Pancreas (tissue), 10 donors: ENCODE measurements around the gene UGT1A8. TPM values are rescaled to one million over a fixed set of nuclear protein-coding genes. Genes with fewer than 3 reads are reported as not detected.

Source experiments
- ATAC-seq, 4 donors: fragments of 200-7000 bp; cut with Tn5 transposase; one replicate each; pipeline versions ENCODE4 v1.8.0 to v1.9.1; 2020; ENCODE audit warnings: mild to moderate bottlenecking in 4 of 4, moderate library complexity in 4 of 4
- DNase-seq, 6 donors: peaks; one replicate each; pipeline ENCODE4 v3.0.0-alpha.2; 2020
- FAIRE-seq: peaks from 2 replicates; lab custom pipeline; 2012; peaks lifted over from hg19 to GRCh38; lab: Jason Lieb, UNC
- H3K27ac ChIP-seq, 4 donors: fragments of 200-600 bp; sonication (generic); 1 replicate in 3 of 4; 2 replicates in 1 of 4; pipeline versions ENCODE4 v1.5.0 to v1.8.0; 2020
- H3K27me3 ChIP-seq, 4 donors: fragments of 200-600 bp; one replicate each; pipeline ENCODE4 v1.8.0; 2021
- H3K36me3 ChIP-seq, 3 donors: fragments of 200-600 bp; sonication (generic) in 1 of 3; one replicate each; pipeline versions ENCODE4 v1.5.0 to v1.8.0; 2020 to 2021
- H3K4me1 ChIP-seq, 3 donors: fragments of 200-600 bp; one replicate each; pipeline ENCODE4 v1.8.0; 2021
- H3K4me3 ChIP-seq, 4 donors: fragments of 200-600 bp; sonication (generic) in 2 of 4; one replicate each; pipeline versions ENCODE4 v1.5.0 to v1.8.0; 2020 to 2021
- H3K9me3 ChIP-seq, 4 donors: fragments of 200-600 bp; one replicate each; pipeline ENCODE4 v1.8.0; 2021
- WGBS, 2 donors: extraction: QIAGEN DNeasy Blood & Tissue Kit; methylation state at CpG; one replicate each; pipeline ENCODE4 v1.1.7; 2013; 5-methylcytosine and 5-hydroxymethylcytosine counted together
- intact Hi-C, 3 donors: fragments of 100-400 bp; cut with DNase I; formaldehyde crosslinking; loops; one replicate each; pipeline versions ENCODE4 v1.11.1 to v1.14.2; 2022
- polyA plus RNA-seq, 2 donors: library from polyadenylated mRNA; stranded (reverse); fragments of 200-250 nt; gene quantifications; one replicate each; pipeline ENCODE4 v1.2.3, GENCODE V29; 2013
- total RNA-seq, 6 donors: library from RNA; stranded (reverse); fragmentation: NEBNext Ultra II Directional in 4 of 6; extraction: Animal tissue kit (Norgen Biotek cat#: 25700) in 4 of 6; gene quantifications; one replicate each; pipeline versions ENCODE4 v1.2.1 to v1.2.4, GENCODE V29; 2021 to 2023
- TF ChIP-seq, protein P1 (sequence below), 4 donors: fragments of 200-600 bp; sonication (generic) in 3 of 4; IDR thresholded peaks; one replicate each; pipeline versions ENCODE4 v1.5.0 to v1.8.0; 2021; ENCODE audit warnings: antibody characterized with exemption in 4 of 4
- donor health status: healthy with polysubstance abuse.
- donor health status: DM: no; HTN: no; CAD: no; lungs with moderate emphysema.
- donor health status: DM: no; HTN: no; CAD: no.
- donor health status: control.
- donor health status: control.
- donor health status: Bipolar disorder and iron deficiency.
- donor health status: DM: yes; HTN: yes; CAD: no.
- donor health status: DM: no; HTN: no; CAD: no.
- donor health status: DM: no; HTN: no; CAD: no.
- donor health status: DM: yes; HTN: yes; CAD: no.

The UGT1A8 gene
- total and polyA plus RNA-seq, 8 donors: 0.12 TPM; not detected in 7

DNA sequence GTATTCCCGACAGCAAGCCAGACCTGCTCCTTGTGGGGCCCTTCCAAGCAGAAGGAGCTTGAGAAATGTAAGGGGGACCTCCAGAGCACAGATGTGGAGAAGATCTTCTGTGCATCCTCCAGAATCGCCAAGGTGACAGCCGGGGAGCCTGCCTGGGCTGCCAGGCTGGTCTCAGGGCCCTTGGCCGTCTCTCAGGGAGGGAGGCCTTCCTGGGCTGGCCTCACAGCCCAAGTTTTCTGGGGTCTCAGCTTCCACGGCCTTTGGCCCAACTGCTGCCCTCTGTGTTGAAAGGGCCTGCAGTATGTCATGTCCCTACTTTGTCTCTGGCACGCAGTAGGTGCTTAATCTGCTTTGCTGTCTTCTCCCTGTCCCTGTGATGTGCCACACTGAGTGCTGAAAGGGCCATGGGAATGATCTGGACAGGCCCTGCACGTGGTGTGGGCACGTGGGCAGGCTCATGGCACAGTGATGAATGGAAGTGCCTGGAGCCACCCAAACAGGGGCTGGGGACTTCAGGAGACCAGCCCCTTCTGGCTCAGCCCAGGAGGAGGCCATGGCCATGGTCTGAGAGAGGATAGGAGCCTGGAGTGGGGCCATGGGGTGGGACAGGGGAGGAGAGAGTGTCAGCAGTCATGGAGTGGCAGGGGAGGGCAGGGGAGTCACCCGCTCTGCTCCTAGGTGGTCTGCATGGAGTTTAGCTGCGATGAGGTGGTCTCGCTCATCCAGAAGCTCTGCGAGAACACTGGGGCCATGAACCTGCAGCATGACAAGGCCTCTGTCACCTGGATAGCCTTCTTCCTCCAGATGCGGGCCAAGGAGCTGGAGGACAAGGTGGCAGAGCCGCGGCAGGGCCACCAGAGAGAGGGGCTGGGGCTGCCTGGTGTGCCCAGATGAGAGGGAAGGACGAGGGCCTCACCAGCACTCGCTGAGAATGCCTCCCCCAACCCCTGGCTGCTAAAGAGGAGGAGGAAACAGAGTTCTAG is 201.5 kb downstream of the UGT1A8 start:
- no peaks in the 10 kb centered on the region for H3K4me1 ChIP-seq
- H3K27ac ChIP-seq: no peak overlapping the region
- intact Hi-C loops: no loop called here
- H3K27me3 ChIP-seq: no peaks in the 10 kb centered on the region
- peak in 3 of 6 donors; percentile 4 to 29 (median 28) for DNase-seq
- TF ChIP-seq, protein P1, sequence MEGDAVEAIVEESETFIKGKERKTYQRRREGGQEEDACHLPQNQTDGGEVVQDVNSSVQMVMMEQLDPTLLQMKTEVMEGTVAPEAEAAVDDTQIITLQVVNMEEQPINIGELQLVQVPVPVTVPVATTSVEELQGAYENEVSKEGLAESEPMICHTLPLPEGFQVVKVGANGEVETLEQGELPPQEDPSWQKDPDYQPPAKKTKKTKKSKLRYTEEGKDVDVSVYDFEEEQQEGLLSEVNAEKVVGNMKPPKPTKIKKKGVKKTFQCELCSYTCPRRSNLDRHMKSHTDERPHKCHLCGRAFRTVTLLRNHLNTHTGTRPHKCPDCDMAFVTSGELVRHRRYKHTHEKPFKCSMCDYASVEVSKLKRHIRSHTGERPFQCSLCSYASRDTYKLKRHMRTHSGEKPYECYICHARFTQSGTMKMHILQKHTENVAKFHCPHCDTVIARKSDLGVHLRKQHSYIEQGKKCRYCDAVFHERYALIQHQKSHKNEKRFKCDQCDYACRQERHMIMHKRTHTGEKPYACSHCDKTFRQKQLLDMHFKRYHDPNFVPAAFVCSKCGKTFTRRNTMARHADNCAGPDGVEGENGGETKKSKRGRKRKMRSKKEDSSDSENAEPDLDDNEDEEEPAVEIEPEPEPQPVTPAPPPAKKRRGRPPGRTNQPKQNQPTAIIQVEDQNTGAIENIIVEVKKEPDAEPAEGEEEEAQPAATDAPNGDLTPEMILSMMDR (IDR thresholded peaks at IDR 0.05): no peak
- 69% methylated on average over 17 of the region's 17 CpGs for WGBS, 2 donors
- no peak for FAIRE-seq
- H3K4me3 ChIP-seq: no peak overlapping the region
- no peaks in the 10 kb centered on the region for H3K9me3 ChIP-seq
- ATAC-seq: no peak
- H3K36me3 ChIP-seq: no peaks in the 10 kb centered on the region

DNA sequence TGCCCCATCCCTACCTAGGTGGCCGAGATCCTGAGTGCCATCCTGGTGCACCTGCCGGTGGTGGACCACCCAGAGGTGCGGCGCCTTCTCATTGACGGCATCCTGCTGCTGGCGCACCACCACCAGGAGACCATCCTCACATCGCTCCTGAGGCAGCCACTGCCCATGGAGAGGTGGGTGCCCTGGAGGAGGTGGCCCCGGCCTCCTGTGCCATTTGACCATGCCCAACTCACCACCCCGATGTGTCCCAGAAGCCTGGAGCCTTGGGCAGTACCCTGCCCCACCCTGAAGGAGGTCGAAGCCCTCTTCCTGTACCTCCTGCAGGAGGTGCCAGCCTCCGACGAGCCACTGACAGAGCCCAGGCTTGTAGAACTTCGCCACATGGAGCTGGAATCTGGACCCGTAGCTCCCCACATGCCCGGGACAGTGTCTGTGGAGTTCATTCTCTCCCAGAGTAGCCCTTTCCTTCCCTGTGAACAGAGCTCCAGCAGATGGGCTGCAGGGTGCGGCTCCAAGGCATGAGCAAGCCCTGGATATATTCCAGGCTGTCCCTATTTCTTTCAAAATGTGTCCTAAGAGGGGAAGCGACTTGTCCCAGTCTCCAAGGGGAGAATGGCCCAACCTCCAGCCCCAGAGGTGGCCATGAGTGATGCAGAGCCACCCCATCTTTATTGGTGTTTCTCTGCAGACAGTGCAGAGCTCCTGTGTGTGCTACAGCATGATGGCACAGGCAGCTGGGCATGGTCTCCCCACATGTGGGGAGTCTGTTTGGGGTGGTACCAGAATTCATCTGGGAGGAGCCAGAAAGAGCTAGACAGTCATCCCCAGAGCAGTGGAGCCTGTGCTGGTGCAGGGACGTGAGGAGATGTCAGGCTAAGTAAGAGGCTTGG is 202.7 kb downstream of the UGT1A8 start:
- 68 to 82% methylated on average over 18 of the region's 18 CpGs for WGBS, 2 donors
- peak in 2 of 6 donors; percentile 5 to 39 for DNase-seq
- intact Hi-C loops: no loop called here
- no peak for ATAC-seq
- Histone ChIP-seq H3K9me3 (no peaks in the 10 kb centered on the region), H3K4me3 (no peak overlapping the region), H3K27me3 (no peaks in the 10 kb centered on the region), H3K27ac (no peak overlapping the region), H3K4me1 (no peaks in the 10 kb centered on the region), H3K36me3 (no peaks in the 10 kb centered on the region)
- TF ChIP-seq, protein P1 (IDR thresholded peaks at IDR 0.05): no peak
- FAIRE-seq: no peak

DNA sequence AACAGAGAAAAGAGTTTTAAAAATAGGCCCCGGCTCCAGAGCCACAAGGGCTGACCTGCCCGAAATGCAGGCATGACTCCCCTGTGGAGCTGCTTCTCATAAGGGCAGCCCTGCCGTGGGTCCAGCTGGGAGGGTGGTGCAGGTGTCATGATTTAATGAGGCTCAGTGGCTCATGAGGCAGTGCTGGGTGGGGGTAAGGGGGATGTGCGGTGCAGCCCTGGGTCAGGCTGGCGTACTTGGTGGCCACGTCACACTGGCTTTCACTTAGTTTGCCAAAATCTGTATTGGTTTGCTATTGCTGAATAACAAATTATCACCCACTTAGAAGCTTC is 203.3 kb downstream of the UGT1A8 start:
- Histone ChIP-seq H3K36me3 (no peaks in the 10 kb centered on the region), H3K4me1 (no peaks in the 10 kb centered on the region), H3K27ac (no peak overlapping the region), H3K4me3 (no peak overlapping the region), H3K9me3 (no peaks in the 10 kb centered on the region), H3K27me3 (no peaks in the 10 kb centered on the region)
- peak in 2 of 6 donors; percentile 7 to 16 for DNase-seq
- FAIRE-seq: no peak
- TF ChIP-seq, protein P1 (IDR thresholded peaks at IDR 0.05): no peak
- no peak for ATAC-seq
- WGBS, 2 donors: 76 to 90% methylated on average over 6 of the region's 6 CpGs
- intact Hi-C loops: no loop called here

DNA sequence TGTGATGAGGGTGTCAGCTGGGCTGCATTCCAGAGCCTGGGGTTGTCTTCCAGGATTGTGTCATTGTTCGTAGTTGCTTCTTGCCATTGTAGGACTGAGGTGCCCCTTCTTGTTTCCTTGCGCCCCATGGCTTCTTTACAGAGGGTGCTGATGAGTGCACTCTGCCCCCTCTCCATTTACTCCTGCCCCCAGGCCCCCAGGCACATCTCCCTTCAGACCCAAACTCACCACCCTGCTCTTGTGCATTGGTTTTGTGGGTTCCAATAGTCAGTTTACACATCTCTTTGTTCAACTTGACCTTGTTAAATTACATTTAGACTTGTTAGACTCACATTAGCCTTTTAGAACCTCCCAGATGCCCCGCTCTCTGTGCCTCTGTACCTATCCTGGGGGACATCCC is 203.8 kb downstream of the UGT1A8 start:
- TF ChIP-seq, protein P1 (IDR thresholded peaks at IDR 0.05): no peak
- ATAC-seq: no peak
- Histone ChIP-seq H3K4me1 (no peaks in the 10 kb centered on the region), H3K36me3 (no peaks in the 10 kb centered on the region), H3K4me3 (no peak overlapping the region), H3K27ac (no peak overlapping the region), H3K9me3 (no peaks in the 10 kb centered on the region), H3K27me3 (no peaks in the 10 kb centered on the region)
- FAIRE-seq: no peak
- DNase-seq: peak in 2 of 6 donors; percentile 6 to 8
- whole genome bisulfite sequencing, 2 donors: 85 to 86% methylated on average over 3 of the region's 3 CpGs
- intact Hi-C loops: no loop called here
